HG03558 (cell line): ENCODE data around the gene GPR150.
"Not testable (repeated sequence)": the region's sequence is repeated elsewhere in the genome, so short reads cannot be mapped to it uniquely, and the experiment has no call there.

Experiments
- ATAC-seq: cut with Tn5 transposase; IDR thresholded peaks from one replicate; pipeline ENCODE4 v1.9.1; 2021; ENCODE audit warnings: moderate number of reproducible peaks; ENCODE audit not compliant: unreplicated experiment; ENCODE audit errors: extremely low read depth

The GPR150 gene

GRCh38 chr5:95621839-95622629 lies 2.1 kb downstream of the GPR150 start:
- ATAC-seq, result no peak

- ATAC-seq, result no peak
Measured at GRCh38 chr5:95623706-95624105, 3.8 kb downstream of the GPR150 start.

- no peak for ATAC-seq
Measured at GRCh38 chr5:95624368-95624767, 4.5 kb downstream of the GPR150 start.

- ATAC-seq, result no peak
Measured at GRCh38 chr5:95626701-95627100, 6.8 kb downstream of the GPR150 start.

- ATAC-seq, result no peak
Measured at GRCh38 chr5:95627971-95628810, 8.3 kb downstream of the GPR150 start.

- no peak for ATAC-seq
Measured at GRCh38 chr5:95628933-95629332, 9.0 kb downstream of the GPR150 start.

GRCh38 chr5:95630394-95630917 lies 10.6 kb downstream of the GPR150 start:
- ATAC-seq, result no peak

GRCh38 chr5:95631255-95631958 lies 11.5 kb downstream of the GPR150 start:
- ATAC-seq, result no peak

GRCh38 chr5:95631991-95632675 lies 12.2 kb downstream of the GPR150 start:
- ATAC-seq, result peak; percentile 65

GRCh38 chr5:95632942-95633341 lies 13.1 kb downstream of the GPR150 start:
- not testable (repeated sequence) for ATAC-seq

- no peak for ATAC-seq
Measured at GRCh38 chr5:95633671-95634070, 13.8 kb downstream of the GPR150 start.

- ATAC-seq, result no peak
Measured at GRCh38 chr5:95634081-95634480, 14.2 kb downstream of the GPR150 start.

GRCh38 chr5:95638632-95639031 lies 18.7 kb downstream of the GPR150 start:
- ATAC-seq, result no peak

- no peak for ATAC-seq
Measured at GRCh38 chr5:95641741-95642220, 21.9 kb downstream of the GPR150 start.

GRCh38 chr5:95643152-95643551 lies 23.3 kb downstream of the GPR150 start:
- no peak for ATAC-seq

GRCh38 chr5:95644351-95645042 lies 24.6 kb downstream of the GPR150 start:
- ATAC-seq, result no peak

- ATAC-seq, result not testable (repeated sequence)
Measured at GRCh38 chr5:95646226-95646568, 26.3 kb downstream of the GPR150 start.

- peak; percentile 97 for ATAC-seq
Measured at GRCh38 chr5:95646569-95647431, 26.9 kb downstream of the GPR150 start, which contains the start of gene RFESD. TSS of gene RFESD (plus strand) at chr5:95646777. CDS start at chr5:95652272, 5,495 bp downstream.
